Stimulated activated CD8-positive, alpha-beta memory T cell treated with anti-CD3 and anti-CD28 coated beads, Interleukin-4, amount 100 ng/mL, for 4 hours (primary cell): Measurements from ENCODE around the gene CRELD2.
A peak's percentile ranks its signal among the peaks of the same experiment; 100 is the strongest.

Experiments
- DNase-seq, 2 donors: peaks; one replicate each; pipeline ENCODE4 v3.0.0-alpha.2; 2020; ENCODE audit warnings: low read depth in 2 of 2, low spot score in 1 of 2

Gene CRELD2

DNA sequence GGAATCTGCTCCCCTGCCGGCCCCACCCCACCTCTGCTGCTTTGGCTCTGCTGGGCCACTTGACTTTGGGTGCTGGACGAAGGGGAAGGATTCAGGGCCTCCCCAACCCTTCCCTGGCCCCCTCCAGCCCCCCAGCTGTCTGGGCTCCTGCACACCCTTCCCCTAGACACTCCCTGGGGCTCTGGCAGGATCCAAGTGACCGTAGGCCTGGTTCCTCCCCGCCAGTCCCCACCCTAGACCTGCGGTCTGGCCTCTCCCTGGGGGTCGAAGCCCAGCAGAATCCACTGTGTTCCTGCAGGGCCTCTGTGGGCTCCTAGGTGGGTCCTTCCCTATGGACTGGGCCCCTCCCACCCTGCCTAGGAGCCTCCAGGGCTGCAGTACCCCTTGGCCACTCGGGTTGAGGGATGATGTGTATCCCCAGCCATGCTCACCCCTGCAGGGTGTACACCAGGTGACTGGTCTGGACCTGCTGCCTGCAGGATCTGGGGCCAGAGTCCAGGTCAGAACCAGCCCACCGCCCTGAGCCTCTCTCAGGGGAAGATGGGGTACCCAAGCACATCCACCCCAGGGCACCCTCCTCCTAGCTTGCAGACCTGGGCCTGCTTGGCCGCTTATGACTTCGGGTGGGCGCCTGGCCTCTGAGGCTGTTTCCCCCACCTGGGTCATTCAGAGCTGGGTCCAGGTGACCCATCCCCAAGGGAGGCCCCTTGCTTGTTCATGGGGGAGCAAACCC is 47.8 kb downstream of the CRELD2 start:
- DNase-seq: no peak

DNA sequence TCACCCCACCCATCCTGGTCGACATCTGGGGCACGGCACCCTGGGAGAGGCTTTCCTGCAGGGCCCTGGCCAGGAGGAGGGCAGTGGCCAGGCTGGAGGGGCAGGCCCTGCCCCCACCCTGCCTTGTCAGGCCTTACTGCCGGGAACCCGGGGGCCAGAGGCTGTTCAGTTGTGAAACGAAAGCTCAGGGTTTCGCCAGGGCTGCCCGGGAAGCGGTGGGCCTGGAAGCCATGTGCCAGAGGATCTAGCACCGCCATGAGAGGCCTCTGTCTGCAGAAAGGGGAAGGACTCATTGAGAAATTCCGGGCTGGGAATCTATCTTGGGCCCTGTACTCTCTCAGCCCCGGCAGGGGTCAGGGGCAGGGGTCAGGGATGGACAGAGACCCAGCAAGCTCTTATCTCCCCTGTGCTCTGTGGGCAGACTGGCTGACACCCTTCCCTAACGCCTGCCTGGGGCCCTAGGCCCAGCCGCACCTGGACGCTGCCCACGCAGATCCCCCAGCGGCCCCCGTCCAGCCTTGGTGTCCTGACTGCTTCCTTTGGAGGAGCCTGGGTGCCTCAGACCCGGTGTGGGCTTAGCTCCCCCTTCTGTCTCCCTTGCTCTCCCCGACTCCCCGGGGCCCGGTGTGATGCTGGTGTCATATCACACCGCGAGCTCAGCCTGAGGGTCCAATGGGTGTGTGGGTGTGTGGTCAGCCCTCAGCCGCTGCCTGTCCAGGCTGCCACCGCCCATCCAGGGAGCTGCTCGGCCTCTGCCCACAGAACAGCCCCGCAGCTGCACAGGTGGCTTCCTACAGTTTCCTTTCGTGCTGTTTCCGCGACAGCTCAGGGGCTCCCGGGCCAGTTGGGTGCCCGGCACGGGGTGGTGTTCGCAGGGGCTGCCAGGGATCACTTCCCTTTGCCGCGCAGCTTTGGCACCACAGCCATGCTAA is 48.6 kb downstream of the CRELD2 start:
- no peak for DNase-seq

DNA sequence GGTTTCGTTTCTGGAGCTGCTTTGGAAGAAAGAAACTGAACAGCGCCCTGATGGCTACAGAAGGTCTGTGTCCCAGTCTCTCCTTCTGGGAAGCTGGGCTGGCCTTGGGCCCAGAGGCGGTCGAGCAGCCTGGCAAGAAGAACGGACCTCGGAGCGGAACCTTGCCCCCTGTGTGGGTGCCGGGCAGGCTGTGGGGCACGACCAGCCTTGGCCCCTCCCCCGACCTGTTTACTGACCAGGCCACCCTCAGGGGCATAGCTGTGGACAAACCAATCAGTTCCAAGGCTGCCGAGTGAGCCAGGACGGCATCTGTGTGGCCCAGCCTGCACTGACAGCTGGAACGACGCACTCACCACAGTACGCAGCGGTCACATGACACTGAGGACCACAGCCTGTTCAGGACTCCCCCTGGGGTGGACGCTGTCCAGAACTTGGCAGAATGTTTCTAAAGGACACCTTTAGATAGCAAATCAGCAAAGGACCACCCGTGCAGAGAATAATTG is 49.3 kb downstream of the CRELD2 start:
- no peak for DNase-seq

DNA sequence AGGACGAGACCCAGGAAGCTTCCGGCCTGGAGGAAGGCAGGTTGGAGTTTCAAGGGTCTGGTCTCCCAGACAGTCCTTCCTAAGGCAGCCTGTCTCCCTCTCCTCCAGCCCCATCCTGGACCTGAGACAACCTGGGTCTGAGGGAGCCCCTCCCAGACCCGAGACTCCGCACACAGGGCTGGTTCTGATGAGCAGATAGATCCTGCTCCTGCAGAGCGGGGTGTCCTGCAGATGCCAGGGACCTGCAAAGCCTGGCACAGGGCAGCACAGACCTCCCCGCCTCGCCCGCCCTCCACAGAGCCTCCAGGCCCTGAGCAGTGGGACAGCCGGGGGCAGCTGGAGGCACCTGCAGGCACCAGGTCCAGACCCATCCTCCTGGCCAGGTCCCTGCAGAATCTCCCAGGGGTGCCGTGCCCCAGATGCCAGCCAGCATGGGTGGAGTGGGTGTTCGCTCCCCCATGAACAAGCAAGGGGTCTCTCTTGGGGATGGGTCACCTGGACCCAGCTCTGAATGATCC is 49.9 kb downstream of the CRELD2 start:
- DNase-seq: no peak

DNA sequence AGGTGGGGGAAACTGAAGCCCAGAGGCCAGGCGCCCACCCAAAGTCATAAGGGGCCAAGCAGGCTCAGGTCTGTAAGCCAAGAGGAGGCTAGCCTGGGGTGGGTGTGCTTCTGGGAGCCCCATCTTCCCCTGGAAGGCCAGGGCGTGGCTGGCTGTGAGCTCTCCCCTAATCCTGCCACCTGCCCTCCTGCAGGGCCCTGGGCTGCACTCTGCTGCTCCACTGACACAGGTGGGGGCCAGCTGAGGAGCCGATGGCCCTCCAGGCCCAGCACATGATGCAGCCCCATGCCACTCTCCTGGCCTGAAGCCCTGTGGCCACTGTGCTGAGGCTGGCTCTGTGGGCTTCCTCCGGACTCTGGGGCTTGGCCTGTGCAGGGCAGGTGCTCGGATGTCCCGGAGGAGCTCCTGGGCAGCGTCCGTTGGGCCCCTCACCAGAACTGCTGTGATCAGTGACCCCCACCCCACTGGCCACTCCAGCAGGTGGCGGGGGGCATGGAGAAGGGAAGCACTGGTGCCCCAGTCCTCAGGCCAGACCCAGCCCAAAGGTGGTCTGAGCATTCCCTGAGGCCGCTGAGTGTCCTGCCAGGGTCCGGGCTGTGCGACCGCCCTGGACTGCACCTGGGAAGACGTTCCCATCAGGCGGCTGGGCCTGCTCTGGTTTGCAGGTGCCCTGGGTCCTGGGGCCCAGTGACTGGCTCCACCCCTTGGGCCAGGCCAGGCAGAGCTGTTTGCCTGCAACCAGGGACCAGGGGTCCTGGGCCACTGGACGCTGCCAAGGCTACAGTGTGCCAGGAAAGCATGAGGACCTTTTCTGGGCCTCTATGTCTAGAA is 50.6 kb downstream of the CRELD2 start:
- DNase-seq: no peak

- DNase-seq: no peak
Observed at GRCh38 chr22:49969751-49970527, 51.5 kb downstream of the CRELD2 start.

- DNase-seq: peak; percentile 91 to 97
Observed at GRCh38 chr22:49970528-49971231, 52.2 kb downstream of the CRELD2 start.

DNA sequence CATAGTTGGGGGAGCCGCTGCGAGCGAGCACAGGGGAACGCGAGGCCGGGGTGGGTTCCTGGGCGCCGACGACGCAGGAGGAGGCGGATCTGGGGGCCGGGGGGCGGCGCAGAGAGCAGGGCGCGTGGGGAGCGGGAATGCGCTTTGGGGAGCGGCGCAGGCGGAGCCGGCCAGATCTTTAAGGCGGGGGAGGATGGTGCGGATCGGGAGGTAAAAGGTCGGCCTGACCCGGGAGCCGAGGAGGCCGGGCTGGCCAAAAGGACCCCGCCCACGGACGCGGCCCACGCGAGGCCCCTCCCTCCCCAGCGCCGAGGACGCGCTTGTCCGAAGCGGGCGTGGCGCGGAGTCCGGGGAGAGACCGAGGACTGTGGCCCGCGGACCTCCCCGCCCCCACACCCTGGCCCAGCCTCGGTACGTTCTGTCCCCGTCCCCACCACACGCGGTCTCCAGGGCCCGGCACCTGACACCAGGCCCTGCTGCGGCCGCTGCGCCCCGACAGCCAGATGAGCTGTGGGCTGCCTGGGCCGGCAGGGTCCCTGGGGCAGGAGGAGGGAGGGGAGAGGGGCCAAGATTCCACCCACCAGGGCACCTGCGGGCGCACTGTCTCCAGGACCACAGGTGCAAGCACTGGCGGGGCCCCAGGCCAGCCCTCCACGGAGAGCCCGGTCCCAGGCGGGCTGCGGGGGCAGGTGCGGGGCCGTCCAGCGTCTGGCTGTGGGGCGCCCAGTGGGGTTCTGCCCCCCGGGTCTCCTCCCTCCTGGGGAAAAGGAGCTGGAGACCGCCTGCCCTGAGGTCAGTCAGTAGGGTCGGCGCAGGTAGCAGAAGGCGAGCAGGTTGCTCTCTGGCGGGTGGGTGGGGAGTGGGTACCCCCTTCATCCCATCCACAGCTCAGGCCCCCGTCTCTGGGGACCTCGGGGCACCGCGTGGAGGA is 53.1 kb downstream of the CRELD2 start:
- DNase-seq: peak; percentile 59 to 75

DNA sequence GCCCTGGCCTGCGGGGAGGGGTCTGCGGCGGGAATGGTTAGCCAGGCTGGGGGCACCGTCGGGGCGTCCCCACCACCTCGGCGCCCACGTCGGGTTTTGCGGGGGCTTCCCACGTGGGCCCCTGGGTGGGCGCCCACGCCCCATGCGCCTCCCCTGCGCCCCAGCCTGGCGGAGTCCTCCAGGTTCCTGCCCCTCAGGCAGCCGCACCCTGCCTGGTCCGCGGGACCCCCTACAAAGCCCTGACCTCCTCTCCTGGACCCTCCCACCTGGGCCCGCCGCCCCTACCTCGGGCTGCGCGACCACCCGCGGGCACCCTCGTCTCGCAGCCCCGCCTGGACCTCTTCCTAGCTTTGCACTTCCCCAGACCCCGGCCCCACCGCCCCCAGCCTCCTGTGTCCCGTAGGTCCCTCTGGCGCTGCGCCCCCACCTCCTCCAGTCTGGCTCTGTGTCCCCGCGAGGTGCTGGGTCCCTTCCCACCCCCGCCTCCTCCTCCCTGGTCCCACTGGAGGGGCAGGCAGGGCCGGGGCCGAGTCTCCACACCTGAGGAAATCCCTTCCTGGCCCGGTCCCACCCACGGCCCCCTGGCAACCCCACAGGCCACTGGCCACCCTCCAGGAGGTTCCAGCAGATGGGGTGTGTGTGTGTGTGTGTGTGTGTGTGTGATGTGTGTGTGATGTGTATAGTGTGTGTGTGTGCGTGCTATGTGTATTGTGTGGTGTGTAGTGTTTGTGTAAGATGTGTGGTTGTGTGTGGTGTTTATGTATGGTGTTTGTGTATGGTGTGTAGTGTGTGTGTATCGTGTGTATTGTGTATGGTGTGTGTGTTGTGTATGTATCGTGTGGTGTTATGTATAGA is 54.0 kb downstream of the CRELD2 start:
- peak in 1 of 2 donors; percentile 22 for DNase-seq

DNA sequence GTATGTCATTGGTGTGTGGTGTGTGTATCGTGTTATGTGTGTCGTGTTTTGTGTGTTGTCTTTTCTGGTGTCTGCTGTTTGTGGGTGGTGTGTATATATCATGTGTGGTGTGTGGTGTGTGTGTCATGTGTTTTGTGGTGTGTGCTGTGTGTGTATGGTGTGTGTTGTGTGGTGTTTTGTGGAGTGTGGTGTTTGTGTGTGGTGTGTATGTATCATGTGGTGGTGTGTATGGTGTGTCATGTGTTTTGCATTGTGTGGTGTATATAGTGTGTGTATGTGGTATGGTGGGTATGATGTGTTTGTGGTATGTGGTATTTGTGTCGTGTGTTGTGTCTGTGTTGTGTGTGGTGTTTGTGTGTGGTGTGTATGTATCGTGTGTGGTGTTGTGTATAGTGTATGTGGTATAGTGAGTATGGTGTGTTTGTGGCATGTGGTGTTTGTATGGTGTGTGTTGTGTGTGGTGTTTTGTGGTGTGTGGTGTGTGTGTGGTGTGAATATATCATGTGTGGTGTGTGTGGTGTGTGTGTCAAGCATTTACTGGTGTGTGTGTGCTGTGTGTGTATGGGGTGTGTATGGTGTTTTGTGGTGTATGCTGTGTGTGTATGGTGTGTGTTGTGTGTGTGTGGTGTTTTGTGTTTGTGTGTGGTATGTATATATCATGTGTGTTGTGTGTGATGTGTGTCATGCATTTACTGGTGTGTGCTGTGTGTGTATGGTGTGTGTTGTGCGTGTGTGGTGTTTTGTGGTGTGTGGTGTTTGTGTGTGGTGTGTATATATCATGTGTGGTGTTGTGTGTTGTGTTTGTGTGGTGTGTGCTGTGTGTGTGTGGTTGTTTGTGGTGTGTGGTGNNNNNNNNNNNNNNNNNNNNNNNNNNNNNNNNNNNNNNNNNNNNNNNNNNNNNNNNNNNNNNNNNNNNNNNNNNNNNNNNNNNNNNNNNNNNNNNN is 54.9 kb downstream of the CRELD2 start:
- no peak for DNase-seq

DNA sequence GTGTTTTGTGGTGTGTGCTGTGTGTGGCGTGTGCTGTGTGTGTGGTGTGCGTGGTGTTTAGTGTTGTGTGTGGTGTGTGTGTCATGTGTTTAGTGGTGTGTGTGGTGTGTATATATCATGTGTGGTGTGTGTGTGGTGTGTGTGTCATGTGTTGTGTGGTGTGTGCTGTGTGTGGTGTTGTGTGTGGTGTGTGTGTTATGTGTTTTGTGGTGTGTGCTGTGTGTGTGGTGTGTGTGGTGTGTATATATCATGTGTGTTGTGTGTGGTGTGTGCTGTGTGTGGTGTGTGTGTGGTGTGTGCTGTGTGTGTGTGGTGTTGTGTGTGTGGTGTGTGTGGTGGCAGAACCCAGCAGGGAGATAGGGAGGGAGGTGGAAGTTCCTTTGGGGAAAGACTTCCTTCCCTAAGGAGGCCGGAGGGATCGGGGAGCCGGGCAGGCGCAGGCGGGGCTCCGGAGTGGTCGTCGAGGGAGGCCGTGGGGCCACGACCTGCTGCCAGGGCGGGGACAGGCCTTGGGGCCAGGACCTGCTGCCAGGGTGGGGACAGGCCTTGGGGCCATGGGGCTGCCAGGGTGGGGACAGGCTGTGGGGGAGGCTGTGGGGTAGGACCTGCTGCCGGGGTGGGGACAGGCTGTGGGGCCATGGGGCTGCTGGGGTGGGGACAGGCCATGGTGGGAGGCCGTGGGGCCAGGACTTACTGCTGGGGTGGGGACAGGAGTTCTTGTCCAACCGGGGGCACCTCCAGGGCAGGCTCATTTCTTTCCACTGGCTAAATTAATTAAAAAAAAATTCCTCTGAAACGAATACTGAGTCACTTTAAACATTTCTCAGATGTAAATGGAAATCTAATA is 57.3 kb downstream of the CRELD2 start:
- peak in 1 of 2 donors; percentile 36 for DNase-seq

DNA sequence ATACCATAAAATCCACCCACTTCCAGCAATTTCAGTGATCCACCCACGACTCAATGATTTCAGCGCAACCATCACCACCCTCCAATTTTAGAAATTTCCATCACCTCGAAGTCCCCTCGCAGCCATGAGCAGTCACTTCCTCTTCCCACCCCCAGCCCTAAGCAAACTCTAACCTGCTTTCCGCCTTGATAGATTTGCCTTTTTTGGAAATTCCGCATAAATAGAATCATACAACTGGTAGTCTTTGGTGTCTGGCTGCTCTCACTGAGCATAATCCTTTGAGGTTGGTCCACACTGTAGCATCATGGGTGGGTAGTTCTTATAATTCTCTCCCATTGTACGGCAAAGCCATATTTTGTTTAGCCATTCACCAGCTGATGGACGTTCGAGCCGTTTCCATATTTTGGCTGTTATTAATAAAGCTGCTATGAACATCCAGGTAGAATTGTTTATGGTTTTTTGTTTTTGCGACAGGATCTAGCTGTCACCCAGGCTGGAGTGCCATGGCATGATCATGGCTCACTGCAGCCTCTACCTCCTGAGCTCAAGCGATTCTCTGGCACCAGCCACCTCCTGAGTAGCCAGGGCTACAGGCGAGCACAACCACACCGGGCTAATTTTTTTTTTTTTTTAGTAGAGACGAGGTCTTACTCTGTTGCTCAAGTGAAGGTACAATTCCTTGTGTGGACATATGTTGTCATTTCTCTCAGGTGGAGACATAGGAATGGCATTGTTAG is 58.2 kb downstream of the CRELD2 start:
- DNase-seq: peak in 1 of 2 donors; percentile 65
